OCI-LY7 (cell line): Measurements from ENCODE around the gene BASP1. TPM values are rescaled to one million over a fixed set of nuclear protein-coding genes. Genes with fewer than 3 reads are reported as not detected.
"Not testable (repeated sequence)": the region's sequence is repeated elsewhere in the genome, so short reads cannot be mapped to it uniquely, and the experiment has no call there.

ENCODE experiments used
- BruUV-seq: library from RNA; stranded (reverse); fragments of 400-500 nt; replicated peaks from 2 replicates; lab custom pipeline; 2021; lab: Mats Ljungman, UMichigan
- CTCF ChIA-PET: fragments of 300-600 bp; sonication (Branson Sonifier 250); formaldehyde crosslinking; loops from one replicate; lab custom pipeline; 2022; ENCODE audit warnings: antibody characterized with exemption; ENCODE audit not compliant: unreplicated experiment; lab: Charles Lee
- POLR2A ChIA-PET: fragments of 300-600 bp; sonication (Branson Sonifier 250); formaldehyde crosslinking; loops from one replicate; lab custom pipeline; 2022; ENCODE audit warnings: antibody characterized with exemption; lab: Charles Lee
- DNase-seq: peaks from one replicate; pipeline ENCODE4 v3.0.0-alpha.2; 2015; ENCODE audit warnings: low spot score
- H2AFZ ChIP-seq: fragments of 200-600 bp; sonication (generic), shearing (Covaris generic); 2 replicates; pipeline ENCODE4 v1.6.1; 2014; ENCODE audit warnings: mild to moderate bottlenecking, antibody characterized with exemption, low read length, moderate library complexity
- H3K27ac ChIP-seq: fragments of 200-600 bp; sonication (generic); 2 replicates; pipeline ENCODE4 v1.5.1; 2014; ENCODE audit warnings: mixed run types, low read depth, mild to moderate bottlenecking, moderate library complexity, low read length, inconsistent platforms; ENCODE audit not compliant: poor library complexity, severe bottlenecking
- H3K36me3 ChIP-seq: fragments of 200-600 bp; sonication (generic); 2 replicates; pipeline ENCODE4 v1.6.1; 2014; ENCODE audit warnings: mild to moderate bottlenecking, antibody characterized with exemption, low read length, moderate library complexity, mixed read lengths; ENCODE audit not compliant: insufficient read depth
- H3K4me1 ChIP-seq: fragments of 200-600 bp; sonication (generic); 2 replicates; pipeline ENCODE4 v1.5.1; 2014; ENCODE audit warnings: mild to moderate bottlenecking, low read length; ENCODE audit not compliant: insufficient read depth, poor library complexity, severe bottlenecking
- H3K4me2 ChIP-seq: fragments of 200-600 bp; sonication (generic); 2 replicates; pipeline ENCODE4 v1.6.1; 2014; ENCODE audit warnings: mild to moderate bottlenecking, low read length
- H3K4me3 ChIP-seq: fragments of 200-600 bp; sonication (generic); 2 replicates; pipeline ENCODE4 v1.5.1; 2014; ENCODE audit warnings: mild to moderate bottlenecking, low read depth, low read length; ENCODE audit not compliant: poor library complexity, severe bottlenecking
- H3K79me2 ChIP-seq: fragments of 200-600 bp; sonication (generic); 2 replicates; pipeline ENCODE4 v1.6.1; 2016; ENCODE audit warnings: low read depth, mild to moderate bottlenecking, low read length, moderate library complexity, mixed read lengths; ENCODE audit not compliant: insufficient read depth
- H3K9me2 ChIP-seq: fragments of 200-600 bp; sonication (generic); 2 replicates; pipeline ENCODE4 v1.6.1; 2016; ENCODE audit warnings: mild to moderate bottlenecking, low read length, mixed read lengths; ENCODE audit not compliant: insufficient read depth
- H3K9me3 ChIP-seq: fragments of 200-600 bp; sonication (generic); 2 replicates; pipeline ENCODE4 v1.6.1; 2014; ENCODE audit warnings: mild to moderate bottlenecking, mixed run types, low read length, mixed read lengths
- H4K20me1 ChIP-seq: fragments of 200-600 bp; sonication (generic); 2 replicates; pipeline ENCODE4 v1.6.1; 2014; ENCODE audit warnings: mild to moderate bottlenecking, antibody characterized with exemption, low read length, moderate library complexity, mixed read lengths; ENCODE audit not compliant: insufficient read depth
- EZH2phosphoT487 ChIP-seq: fragments of 200-600 bp; sonication (generic); IDR thresholded peaks from 2 replicates; pipeline ENCODE4 v1.6.1; 2018; ENCODE audit warnings: low read depth, borderline replicate concordance, mild to moderate bottlenecking, mixed run types, antibody characterized with exemption, low read length, moderate library complexity, mixed read lengths
- intact Hi-C: fragments of 100-400 bp; cut with micrococcal nuclease; formaldehyde crosslinking; loops from one replicate; pipeline ENCODE4 v1.10.0; 2022; ENCODE audit not compliant: unreplicated experiment
- total RNA-seq, 2 experiments: library from RNA; depleted of rRNA in 1 of 2; stranded (reverse); fragments of >200 nt in 1 of 2; shearing (Covaris generic) in 1 of 2; gene quantifications; 2 replicates each; pipeline ENCODE4 v1.2.3, GENCODE V29; 2014 to 2022
- TF ChIP-seq, protein P1 (sequence below): fragments of 200-600 bp; sonication (generic); conservative IDR thresholded peaks from 2 replicates; pipeline ENCODE4 v1.5.1; 2014; ENCODE audit warnings: mild to moderate bottlenecking, antibody characterized with exemption, low read length, moderate library complexity, mixed read lengths

Gene BASP1
- total RNA-seq, 2 experiments from 2014 or later = 23.4 to 64.8 TPM

DNA sequence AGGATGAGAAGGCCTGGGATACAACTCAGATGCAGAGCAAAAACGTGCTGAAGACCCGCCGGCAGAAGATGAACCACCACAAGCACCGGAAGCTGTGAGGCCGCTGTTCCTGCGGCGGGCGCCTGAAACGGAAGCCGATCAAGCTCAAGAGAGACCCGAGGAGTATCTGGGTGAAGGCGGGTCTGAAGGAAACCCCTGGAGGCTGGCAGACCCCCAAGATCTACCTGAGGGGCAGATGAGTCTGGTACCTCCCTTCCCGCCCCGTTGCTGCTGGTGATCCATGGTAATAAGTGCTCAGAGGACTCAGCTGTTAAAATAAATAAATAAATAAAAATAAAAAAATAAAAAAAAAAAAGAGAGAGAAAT lies 89.3 kb downstream of the BASP1 start:
- no TSS peak for BruUV-seq
- Histone ChIP-seq H3K36me3 (no peaks in the 10 kb centered on the region), H3K4me2 (no peak overlapping the region), H3K27ac (no peak overlapping the region), H3K4me1 (no peaks in the 10 kb centered on the region), H3K79me2 (no peaks in the 10 kb centered on the region), H3K4me3 (no peak overlapping the region), H3K9me3 (no peaks in the 10 kb centered on the region), H4K20me1 (no peaks in the 10 kb centered on the region), H2AFZ (no peak overlapping the region), H3K9me2 (no peaks in the 10 kb centered on the region)
- TF ChIP-seq, protein P1, sequence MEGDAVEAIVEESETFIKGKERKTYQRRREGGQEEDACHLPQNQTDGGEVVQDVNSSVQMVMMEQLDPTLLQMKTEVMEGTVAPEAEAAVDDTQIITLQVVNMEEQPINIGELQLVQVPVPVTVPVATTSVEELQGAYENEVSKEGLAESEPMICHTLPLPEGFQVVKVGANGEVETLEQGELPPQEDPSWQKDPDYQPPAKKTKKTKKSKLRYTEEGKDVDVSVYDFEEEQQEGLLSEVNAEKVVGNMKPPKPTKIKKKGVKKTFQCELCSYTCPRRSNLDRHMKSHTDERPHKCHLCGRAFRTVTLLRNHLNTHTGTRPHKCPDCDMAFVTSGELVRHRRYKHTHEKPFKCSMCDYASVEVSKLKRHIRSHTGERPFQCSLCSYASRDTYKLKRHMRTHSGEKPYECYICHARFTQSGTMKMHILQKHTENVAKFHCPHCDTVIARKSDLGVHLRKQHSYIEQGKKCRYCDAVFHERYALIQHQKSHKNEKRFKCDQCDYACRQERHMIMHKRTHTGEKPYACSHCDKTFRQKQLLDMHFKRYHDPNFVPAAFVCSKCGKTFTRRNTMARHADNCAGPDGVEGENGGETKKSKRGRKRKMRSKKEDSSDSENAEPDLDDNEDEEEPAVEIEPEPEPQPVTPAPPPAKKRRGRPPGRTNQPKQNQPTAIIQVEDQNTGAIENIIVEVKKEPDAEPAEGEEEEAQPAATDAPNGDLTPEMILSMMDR = no peak
- no peak for TF ChIP-seq EZH2phosphoT487
- ChIA-PET POLR2A (no interaction called here), CTCF (no interaction called here)
- intact Hi-C loops = no loop called here
- DNase-seq = no peak

DNA sequence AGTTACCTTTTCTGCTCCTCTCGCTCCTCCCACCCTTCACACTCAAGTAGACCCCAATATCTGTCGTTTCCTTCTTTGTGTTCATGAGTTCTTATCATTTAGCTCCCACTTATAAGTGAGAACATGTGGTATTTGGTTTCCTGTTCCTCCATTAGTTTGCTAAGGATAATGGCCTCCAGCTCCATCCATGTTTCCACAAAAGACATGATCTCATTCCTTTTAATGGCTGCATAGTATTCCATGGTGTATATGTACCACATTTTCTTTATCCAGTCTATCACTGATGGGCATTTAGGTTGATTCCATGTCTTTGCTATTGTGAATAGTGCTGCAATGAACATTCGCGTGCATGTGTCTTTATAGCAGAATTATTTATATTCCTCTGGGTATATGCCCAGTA lies 90.0 kb downstream of the BASP1 start:
- H3K9me3 ChIP-seq, H2AFZ ChIP-seq, DNase-seq, H4K20me1 ChIP-seq, H3K4me2 ChIP-seq, BruUV-seq, H3K9me2 ChIP-seq, H3K79me2 ChIP-seq, H3K27ac ChIP-seq, H3K4me1 ChIP-seq, H3K36me3 ChIP-seq, H3K4me3 ChIP-seq, intact Hi-C loops: not testable (repeated sequence)
- ChIA-PET POLR2A (interaction anchor here (1.0 kb wide), 1 partner anchor 8 kb away, joined by 3 read pairs; no protein-coding TSS in a partner anchor), CTCF (interaction anchor here (0.6 kb wide), 1 partner anchor 19 kb away, joined by 3 read pairs; no protein-coding TSS in a partner anchor)

DNA sequence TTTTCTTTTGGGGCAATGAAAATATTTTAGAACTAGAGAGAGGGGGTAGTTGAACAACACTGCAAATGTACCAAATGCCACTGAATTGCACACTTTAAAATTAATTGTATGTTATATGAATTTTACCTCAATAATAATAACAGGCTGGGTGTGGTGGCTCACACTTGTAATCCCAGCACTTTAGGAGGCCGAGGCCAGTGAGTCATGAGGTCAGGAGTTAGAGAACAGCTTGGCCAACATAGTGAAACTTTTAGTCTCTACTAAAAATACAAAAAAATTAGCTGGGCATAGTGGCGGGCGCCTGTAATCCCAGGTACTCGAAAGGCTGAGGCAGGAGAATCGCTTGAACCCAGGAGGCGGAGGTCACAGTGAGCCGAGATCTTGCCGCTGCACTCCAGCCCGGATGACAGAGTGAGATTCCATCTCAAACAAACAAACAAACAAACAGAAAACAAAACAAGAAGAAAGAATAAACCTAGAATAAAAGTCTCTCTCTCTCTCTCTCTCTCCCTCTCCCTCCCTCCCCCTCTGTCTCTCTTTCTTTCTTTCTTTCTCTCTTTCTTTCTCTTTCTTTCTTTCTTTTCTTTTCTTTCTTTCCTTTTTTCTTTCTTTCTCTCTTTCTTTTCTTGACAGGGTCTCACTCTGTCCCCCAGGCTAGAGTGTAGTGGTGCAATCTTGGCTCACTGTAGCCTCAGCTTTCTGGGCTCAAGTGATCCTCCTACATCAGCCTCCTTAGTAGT lies 91.1 kb downstream of the BASP1 start:
- no peaks in the 10 kb centered on the region for H3K4me1 ChIP-seq

More for the DNA sequence above, 91.1 kb downstream of the BASP1 start:
- POLR2A ChIA-PET = interaction anchor here (0.6 to 1.1 kb wide), 4 partner anchors 9 to 79 kb away, joined by 3 to 4 read pairs (median 3); no protein-coding TSS in a partner anchor
- TF ChIP-seq, protein P1 = no peak
- TF ChIP-seq EZH2phosphoT487 = no peak
- BruUV-seq = no TSS peak
- H2AFZ ChIP-seq = no peak overlapping the region
- no peak overlapping the region for H3K4me2 ChIP-seq
- H3K27ac ChIP-seq = no peak overlapping the region
- H3K9me3 ChIP-seq = no peaks in the 10 kb centered on the region
- no peak overlapping the region for H3K4me3 ChIP-seq
- no peaks in the 10 kb centered on the region for H3K9me2 ChIP-seq
- no peaks in the 10 kb centered on the region for H3K79me2 ChIP-seq
- no peaks in the 10 kb centered on the region for H4K20me1 ChIP-seq
- CTCF ChIA-PET = no interaction called here
- DNase-seq = no peak
- H3K36me3 ChIP-seq = no peaks in the 10 kb centered on the region
- intact Hi-C loops = no loop called here
